Measurements from ENCODE around the gene BCOR. TPM values are rescaled to one million over a fixed set of nuclear protein-coding genes. Genes with fewer than 3 reads are reported as not detected.

Gene BCOR
- total and polyA plus RNA-seq, 2 of the 13 experiments (the other 11 are each of a cell fraction or from before 2014, with no cell fraction given) = 14.3 to 15.2 TPM

- Histone ChIP-seq H3K9me3 (ENCODE audit: low read length) (no peaks in the 10 kb centered on the region), H3K4me2 (ENCODE audit: low read depth, low read length) (no peak overlapping the region), H2AFZ (ENCODE audit: low read length) (no peak overlapping the region), H3K9ac (ENCODE audit: insufficient read depth, low read depth, low read length) (no peak overlapping the region), H3K27me3 (ENCODE audit: control insufficient read depth in 1 of 2, insufficient read depth in 2 of 2, low read length in 2 of 2) (no peaks in the 10 kb centered on the region), H3K4me1 (ENCODE audit: insufficient read depth, low read length) (peaks cover 45% of the 10 kb centered on the region), H3K79me2 (ENCODE audit: insufficient read depth, low read length) (no peaks in the 10 kb centered on the region), H3K4me3 (replicated peaks in 1 of 3; ENCODE audit: insufficient read depth in 1 of 3, low read depth in 2 of 3, low read length in 3 of 3) (no peak overlapping the region), H4K20me1 (ENCODE audit: insufficient read depth, low read length) (no peaks in the 10 kb centered on the region), H3K36me3 (replicated peaks in 1 of 2; ENCODE audit: control insufficient read depth in 1 of 2, insufficient read depth in 2 of 2, low read length in 2 of 2) (no peaks in the 10 kb centered on the region), H3K27ac (ENCODE audit: extremely low read length, insufficient read depth, low read length) (no peak overlapping the region)
- BruUV-seq (replicated peaks) = no TSS peak
- intact Hi-C loops (cut with micrococcal nuclease; ENCODE audit: unreplicated experiment) = no loop called here
- ChIA-PET POLR2A (no interaction called here), CTCF (ENCODE audit: low intra/inter-chr PET ratio, low total read pairs) (no interaction called here)
- WGBS (ENCODE audit: low lambda C conversion rate) = 97% methylated on average over 24 of the region's 33 CpGs
- no peak for FAIRE-seq
- no peak for DNase-seq (ENCODE audit: low spot score)
- in situ Hi-C loops (cut with HindIII; ENCODE audit: extremely low pct_ligation_motif_present, low pct_unique_long_range_greater_than_20kb) = no loop called here
- TF ChIP-seq ERF (CRISPR knock-in tag; IDR thresholded peaks at IDR 0.05) (no peak), SYNCRIP (IDR thresholded peaks at IDR 0.05; ENCODE audit: insufficient read depth, low read depth, low read length) (no peak)
- no peak for ATAC-seq
Observed at GRCh38 chrX:40007131-40007755, 90.5 kb downstream of the BCOR start.

GRCh38 chrX:40006106-40007017, 91.4 kb downstream of the BCOR start:
- no peak overlapping the region for H3K4me3 ChIP-seq (replicated peaks in 1 of 3; ENCODE audit: insufficient read depth in 1 of 3, low read depth in 2 of 3, low read length in 3 of 3)
- 96% methylated on average over 24 of the region's 63 CpGs for WGBS (ENCODE audit: low lambda C conversion rate)
- peaks cover 44% of the 10 kb centered on the region for H3K4me1 ChIP-seq (ENCODE audit: insufficient read depth, low read length)
- H3K27ac ChIP-seq (ENCODE audit: extremely low read length, insufficient read depth, low read length) = no peak overlapping the region
- no TSS peak for BruUV-seq (replicated peaks)
- intact Hi-C loops (cut with micrococcal nuclease; ENCODE audit: unreplicated experiment) (no loop called here), in situ Hi-C loops (cut with HindIII; ENCODE audit: extremely low pct_ligation_motif_present, low pct_unique_long_range_greater_than_20kb) (no loop called here)
- no peak for TF ChIP-seq ZFP36L2 (CRISPR knock-in tag; IDR thresholded peaks at IDR 0.05)
- TF ChIP-seq ZNF510 (CRISPR knock-in tag; IDR thresholded peaks at IDR 0.05; ENCODE audit: low read depth) = no peak
- TF ChIP-seq U2AF1 (optimal IDR thresholded peaks at IDR 0.05; ENCODE audit: low read depth, low read length) = no peak
- TF ChIP-seq NFIB (CRISPR knock-in tag; IDR thresholded peaks at IDR 0.05; ENCODE audit: borderline replicate concordance) = no peak
- TF ChIP-seq KLF16 (CRISPR knock-in tag; IDR thresholded peaks at IDR 0.05) = no peak
- TF ChIP-seq ADNP (CRISPR knock-in tag; IDR thresholded peaks at IDR 0.05) = no peak
- TF ChIP-seq HNRNPH1 (optimal IDR thresholded peaks at IDR 0.05; ENCODE audit: low read depth, low read length) = no peak
- no peak for DNase-seq (ENCODE audit: low spot score)
- no peaks in the 10 kb centered on the region for H3K27me3 ChIP-seq (ENCODE audit: control insufficient read depth in 1 of 2, insufficient read depth in 2 of 2, low read length in 2 of 2)
- H2AFZ ChIP-seq (ENCODE audit: low read length) = no peak overlapping the region
- no peaks in the 10 kb centered on the region for H4K20me1 ChIP-seq (ENCODE audit: insufficient read depth, low read length)
- no peak overlapping the region for H3K4me2 ChIP-seq (ENCODE audit: low read depth, low read length)
- ATAC-seq = no peak
- ChIA-PET CTCF (ENCODE audit: low intra/inter-chr PET ratio, low total read pairs) (no interaction called here), POLR2A (no interaction called here)
- no peaks in the 10 kb centered on the region for H3K79me2 ChIP-seq (ENCODE audit: insufficient read depth, low read length)
- no peaks in the 10 kb centered on the region for H3K36me3 ChIP-seq (replicated peaks in 1 of 2; ENCODE audit: control insufficient read depth in 1 of 2, insufficient read depth in 2 of 2, low read length in 2 of 2)
- no peak for FAIRE-seq
- no peak overlapping the region for H3K9ac ChIP-seq (ENCODE audit: insufficient read depth, low read depth, low read length)
- no peaks in the 10 kb centered on the region for H3K9me3 ChIP-seq (ENCODE audit: low read length)
